Uterus (tissue), 2 donors: Measurements from ENCODE around the gene FRMPD2.

Source experiments
- CTCF ChIP-seq, 4 experiments: fragments of 200-600 bp in 2 of 4; fragments of 450-650 bp in 2 of 4; sonication (generic) in 2 of 4; IDR thresholded peaks; one replicate each; pipeline ENCODE4 v1.5.1; 2016 to 2019; ENCODE audit warnings: antibody characterized with exemption in 4 of 4, mild to moderate bottlenecking in 2 of 4, moderate library complexity in 1 of 4
- POLR2A ChIP-seq, 2 donors: fragments of 450-650 bp; IDR thresholded peaks; one replicate each; pipeline ENCODE4 v1.6.1; 2016; ENCODE audit warnings: antibody characterized with exemption in 2 of 2, mild to moderate bottlenecking in 1 of 2, moderate library complexity in 1 of 2

- no peak for TF ChIP-seq CTCF (IDR thresholded peaks at IDR 0.05)
- no peak for TF ChIP-seq POLR2A (IDR thresholded peaks at IDR 0.05)
These were observed 35.3 kb upstream of the FRMPD2 start for GRCh38 chr10:48309711-48310226.
